ENCODE data around the gene DGCR2.

The DGCR2 gene

GRCh38 chr22:19044381-19044780, 77.8 kb downstream of the DGCR2 start:
- no peak for DNase-seq (ENCODE audit: extremely low spot score)
- CTCF ChIA-PET: interaction anchor here (1.0 kb wide), 1 partner anchor 14 kb away, joined by 3 read pairs; no protein-coding TSS in a partner anchor
- POLR2A ChIA-PET: no interaction called here
- no peak for TF ChIP-seq CTCF (IDR thresholded peaks at IDR 0.05; ENCODE audit: control extremely low read depth, extremely low read depth, low read depth, missing control alignments)

DNA sequence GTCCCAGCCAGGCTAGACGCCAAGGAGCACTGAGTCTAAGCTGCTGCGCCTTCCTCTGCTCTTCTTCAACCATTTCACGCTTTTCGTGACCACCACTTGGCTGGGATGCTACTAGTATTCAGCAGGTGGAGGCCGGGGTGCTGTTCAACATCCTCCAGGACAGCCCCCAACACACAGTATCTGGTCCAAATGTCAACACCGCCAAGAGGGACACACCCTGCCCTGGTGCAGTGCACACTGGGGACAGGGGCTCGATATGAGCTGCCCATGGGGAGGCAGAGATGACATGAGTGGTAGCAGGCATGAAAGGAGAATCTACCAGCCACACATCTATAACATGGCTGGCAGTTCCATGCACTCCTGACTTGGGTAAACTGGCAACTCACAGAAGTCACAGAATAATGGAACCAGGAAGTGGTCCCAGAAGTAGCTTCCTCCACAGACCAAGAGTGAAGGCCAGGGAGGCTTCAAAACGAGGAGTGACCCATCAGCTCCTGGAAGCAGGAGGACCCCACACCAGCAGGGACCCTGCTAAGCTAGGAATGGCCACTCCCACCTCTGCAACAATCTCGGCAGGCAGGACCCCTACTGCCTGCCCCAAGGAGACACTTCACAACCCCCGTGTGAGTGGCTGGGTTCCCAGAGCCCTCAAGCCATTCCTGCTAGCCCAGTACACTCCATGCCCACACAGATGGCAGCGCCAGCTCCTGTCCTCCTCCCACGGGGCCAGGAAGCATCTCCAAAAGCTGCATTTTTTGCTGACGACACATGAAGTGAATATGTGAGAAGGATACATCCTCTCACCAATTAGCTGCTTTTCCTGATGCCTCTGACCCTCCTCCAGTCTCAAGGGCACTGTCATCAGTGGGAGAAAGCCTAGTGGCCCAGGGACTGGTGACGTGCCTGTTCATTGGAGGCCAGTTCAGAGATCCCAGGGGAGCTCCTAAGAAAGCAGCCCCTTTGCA, 78.8 kb downstream of the DGCR2 start:
- ChIA-PET POLR2A (no interaction called here), CTCF (interaction anchor here (1.0 kb wide), 1 partner anchor 15 kb away, joined by 3 read pairs; no protein-coding TSS in a partner anchor)
- DNase-seq (ENCODE audit: extremely low spot score): no peak
- TF ChIP-seq CTCF (IDR thresholded peaks at IDR 0.05; ENCODE audit: control extremely low read depth, extremely low read depth, low read depth, missing control alignments): no peak

DNA sequence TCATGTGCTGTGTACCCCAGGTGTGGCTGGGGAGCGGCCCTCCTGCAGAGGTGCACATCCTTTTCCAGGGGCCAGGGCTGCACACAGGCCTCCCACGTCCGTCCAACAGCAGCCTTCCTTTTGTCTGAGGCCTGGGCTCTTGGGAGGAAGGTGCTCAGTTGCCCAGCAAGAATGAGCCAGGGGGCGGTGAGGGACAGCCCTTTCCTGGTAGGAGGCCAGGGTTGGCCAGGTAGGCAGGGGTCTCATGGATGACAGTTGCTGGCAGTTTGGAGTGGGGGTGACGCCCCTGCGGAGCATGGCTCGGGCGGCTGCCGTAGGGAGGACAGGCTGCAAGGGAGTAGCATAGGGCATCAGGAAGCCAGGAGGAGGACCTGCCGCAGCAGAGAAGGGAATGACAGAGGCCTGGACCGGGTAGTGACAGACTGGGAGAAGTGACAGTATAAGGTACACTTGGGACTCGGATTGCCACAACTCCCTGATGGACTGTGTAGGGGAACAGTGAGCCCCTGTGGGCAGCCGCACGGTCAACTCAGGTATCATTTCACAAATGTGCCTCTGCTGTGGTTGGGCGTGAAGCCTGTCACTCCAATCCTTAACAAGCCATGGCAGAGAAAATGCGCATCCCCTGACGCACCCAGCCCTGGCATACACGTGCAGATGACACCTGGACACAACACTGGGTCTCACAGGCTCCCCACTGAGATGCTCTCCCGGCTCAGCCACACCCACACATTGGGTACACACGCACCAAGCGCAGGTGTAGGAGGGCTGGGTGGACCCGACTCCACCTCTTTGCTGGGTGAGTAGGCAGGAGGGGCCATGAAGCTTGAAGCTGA, 79.7 kb downstream of the DGCR2 start:
- POLR2A ChIA-PET: no interaction called here
- no peak for DNase-seq (ENCODE audit: extremely low spot score)
- CTCF ChIA-PET: no interaction called here
- TF ChIP-seq CTCF (IDR thresholded peaks at IDR 0.05; ENCODE audit: control extremely low read depth, extremely low read depth, low read depth, missing control alignments): no peak

- no peak for DNase-seq (ENCODE audit: extremely low spot score)
- POLR2A ChIA-PET: no interaction called here
- CTCF ChIA-PET: no interaction called here
- no peak for TF ChIP-seq CTCF (IDR thresholded peaks at IDR 0.05; ENCODE audit: control extremely low read depth, extremely low read depth, low read depth, missing control alignments)
Observed at GRCh38 chr22:19041704-19042074, 80.5 kb downstream of the DGCR2 start.

- CTCF ChIA-PET: interaction anchor here (1.0 kb wide), 1 partner anchor 32 kb away, joined by 3 read pairs; no protein-coding TSS in a partner anchor
- DNase-seq (ENCODE audit: extremely low spot score): no peak
- TF ChIP-seq CTCF (IDR thresholded peaks at IDR 0.05; ENCODE audit: control extremely low read depth, extremely low read depth, low read depth, missing control alignments): no peak
- POLR2A ChIA-PET: no interaction called here
Observed at GRCh38 chr22:19040888-19041703, 81.1 kb downstream of the DGCR2 start.
